ENCODE results near the gene ZNF621. TPM values are rescaled to one million over a fixed set of nuclear protein-coding genes. Genes with fewer than 3 reads are reported as not detected.

Gene ZNF621
- total and polyA plus RNA-seq, 9 of the 15 experiments (the other 6 are each of a cell fraction or from before 2014, with no cell fraction given) = 4.7 to 28.9 (median 20.6) TPM

DNA sequence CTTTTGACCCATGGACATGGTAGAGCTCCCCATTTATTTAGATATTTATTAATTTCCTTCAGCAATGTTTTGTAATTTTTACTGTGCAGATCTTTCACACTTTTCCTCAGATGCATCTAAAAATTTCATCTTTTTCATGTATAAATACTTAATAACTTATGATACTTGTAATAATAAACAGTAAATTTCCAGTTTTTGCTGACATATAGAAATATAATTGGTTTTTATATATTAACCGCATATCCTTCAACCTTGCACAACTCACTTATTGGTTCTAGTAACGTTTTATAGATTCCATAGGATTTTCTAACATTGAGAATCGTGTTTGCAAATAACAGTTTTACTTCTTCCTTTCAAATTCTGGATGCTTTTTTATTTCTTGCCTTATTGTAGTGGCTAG lies 3.5 kb upstream of the ZNF621 start (continued):
- TF ChIP-seq FOXK1 (CRISPR knock-in tag; IDR thresholded peaks at IDR 0.05; ENCODE audit: borderline replicate concordance) (no peak), ZNF316 (IDR thresholded peaks at IDR 0.05) (peak; percentile 89), DNMT1 (IDR thresholded peaks at IDR 0.05) (no peak), C11orf30 (IDR thresholded peaks at IDR 0.05; ENCODE audit: low read depth) (peak; percentile 70), FOXA1 (IDR thresholded peaks at IDR 0.05; ENCODE audit: borderline replicate concordance) (no peak), JUND (IDR thresholded peaks at IDR 0.05; ENCODE audit: borderline replicate concordance, low read depth, low read length) (no peak), JUND (tag; IDR thresholded peaks at IDR 0.05; ENCODE audit: borderline replicate concordance, low read depth, low read length) (no peak), ZKSCAN1 (IDR thresholded peaks at IDR 0.05; ENCODE audit: low read depth, low read length) (no peak), PML (IDR thresholded peaks at IDR 0.05; ENCODE audit: low read length) (no peak), ZNF699 (CRISPR knock-in tag; IDR thresholded peaks at IDR 0.05; ENCODE audit: insufficient replicate concordance) (no peak), ZSCAN32 (CRISPR knock-in tag; IDR thresholded peaks at IDR 0.05) (no peak), E4F1 (CRISPR knock-in tag; IDR thresholded peaks at IDR 0.05; ENCODE audit: borderline replicate concordance) (no peak), POLR2B (IDR thresholded peaks at IDR 0.05; ENCODE audit: low read depth, partially characterized antibody) (no peak), MAFG (tag; conservative IDR thresholded peaks at IDR 0.05) (peak; percentile 44), MAFK (IDR thresholded peaks at IDR 0.05; ENCODE audit: low read length) (peak; percentile 35; the same call in 1 of the 2 replicates), RFX5 (IDR thresholded peaks at IDR 0.05; ENCODE audit: low read depth, low read length) (no peak), ZNF79 (CRISPR knock-in tag; IDR thresholded peaks at IDR 0.05; ENCODE audit: low read depth) (no peak), CSDE1 (IDR thresholded peaks at IDR 0.05) (no peak), CBFA2T3 (IDR thresholded peaks at IDR 0.05) (no peak), IRF2 (CRISPR knock-in tag; IDR thresholded peaks at IDR 0.05) (no peak), RBM34 (IDR thresholded peaks at IDR 0.05; ENCODE audit: borderline replicate concordance, insufficient read depth, low read length) (no peak), MCM5 (IDR thresholded peaks at IDR 0.05; ENCODE audit: low read depth) (no peak), E2F6 (IDR thresholded peaks at IDR 0.05; ENCODE audit: borderline replicate concordance in 1 of 2, extremely low read depth in 1 of 2, insufficient read depth in 1 of 2, insufficient read length in 1 of 2, low read depth in 1 of 2, low read length in 1 of 2, poor library complexity in 1 of 2, severe bottlenecking in 1 of 2) (no peak), ARID1B (IDR thresholded peaks at IDR 0.05) (no peak), ZFP36 (IDR thresholded peaks at IDR 0.05; ENCODE audit: low read depth, low read length, partially characterized antibody) (no peak), KHSRP (IDR thresholded peaks at IDR 0.05) (no peak), ZNF431 (CRISPR knock-in tag; IDR thresholded peaks at IDR 0.05) (no peak)
- TF ChIP-seq, protein P1, sequence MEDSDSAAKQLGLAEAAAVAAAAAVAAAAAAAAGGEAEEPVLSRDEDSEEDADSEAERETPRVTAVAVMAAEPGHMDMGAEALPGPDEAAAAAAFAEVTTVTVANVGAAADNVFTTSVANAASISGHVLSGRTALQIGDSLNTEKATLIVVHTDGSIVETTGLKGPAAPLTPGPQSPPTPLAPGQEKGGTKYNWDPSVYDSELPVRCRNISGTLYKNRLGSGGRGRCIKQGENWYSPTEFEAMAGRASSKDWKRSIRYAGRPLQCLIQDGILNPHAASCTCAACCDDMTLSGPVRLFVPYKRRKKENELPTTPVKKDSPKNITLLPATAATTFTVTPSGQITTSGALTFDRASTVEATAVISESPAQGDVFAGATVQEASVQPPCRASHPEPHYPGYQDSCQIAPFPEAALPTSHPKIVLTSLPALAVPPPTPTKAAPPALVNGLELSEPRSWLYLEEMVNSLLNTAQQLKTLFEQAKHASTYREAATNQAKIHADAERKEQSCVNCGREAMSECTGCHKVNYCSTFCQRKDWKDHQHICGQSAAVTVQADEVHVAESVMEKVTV (CRISPR knock-in tag; IDR thresholded peaks at IDR 0.05) = no peak
